Vagina (tissue), 2 donors: ENCODE results near the gene NDUFAF4.

Source experiments
- POLR2A ChIP-seq, 2 donors: fragments of 450-650 bp; IDR thresholded peaks; one replicate each; pipeline ENCODE4 v1.6.1; 2017; ENCODE audit warnings: antibody characterized with exemption in 2 of 2, mild to moderate bottlenecking in 2 of 2, moderate library complexity in 2 of 2
- TF ChIP-seq, protein P1 (sequence below), 3 experiments: fragments of 450-650 bp in 2 of 3; fragments of 200-600 bp in 1 of 3; sonication (generic) in 1 of 3; IDR thresholded peaks; one replicate each; pipeline ENCODE4 v1.5.1; 2017 to 2019; ENCODE audit warnings: antibody characterized with exemption in 3 of 3, mild to moderate bottlenecking in 2 of 3, moderate library complexity in 2 of 3

DNA sequence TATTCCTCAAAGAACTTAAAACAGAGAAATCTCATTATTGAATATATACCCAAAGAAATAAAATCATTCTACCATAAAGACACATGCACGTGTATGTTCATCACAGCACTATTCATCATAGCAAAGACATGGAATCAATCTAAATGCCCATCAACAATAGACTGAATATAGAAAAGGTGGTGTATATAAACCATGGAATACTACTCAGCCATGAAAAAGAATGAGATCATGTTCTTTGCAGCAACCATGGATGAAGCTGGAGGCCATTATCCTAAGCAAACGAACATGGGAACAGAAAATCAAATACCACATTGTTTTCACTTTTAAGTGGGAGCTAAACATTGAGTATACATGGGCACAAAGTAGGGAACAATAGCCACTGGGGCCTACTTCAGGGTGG is 48.1 kb downstream of the NDUFAF4 start:
- TF ChIP-seq, protein P1, sequence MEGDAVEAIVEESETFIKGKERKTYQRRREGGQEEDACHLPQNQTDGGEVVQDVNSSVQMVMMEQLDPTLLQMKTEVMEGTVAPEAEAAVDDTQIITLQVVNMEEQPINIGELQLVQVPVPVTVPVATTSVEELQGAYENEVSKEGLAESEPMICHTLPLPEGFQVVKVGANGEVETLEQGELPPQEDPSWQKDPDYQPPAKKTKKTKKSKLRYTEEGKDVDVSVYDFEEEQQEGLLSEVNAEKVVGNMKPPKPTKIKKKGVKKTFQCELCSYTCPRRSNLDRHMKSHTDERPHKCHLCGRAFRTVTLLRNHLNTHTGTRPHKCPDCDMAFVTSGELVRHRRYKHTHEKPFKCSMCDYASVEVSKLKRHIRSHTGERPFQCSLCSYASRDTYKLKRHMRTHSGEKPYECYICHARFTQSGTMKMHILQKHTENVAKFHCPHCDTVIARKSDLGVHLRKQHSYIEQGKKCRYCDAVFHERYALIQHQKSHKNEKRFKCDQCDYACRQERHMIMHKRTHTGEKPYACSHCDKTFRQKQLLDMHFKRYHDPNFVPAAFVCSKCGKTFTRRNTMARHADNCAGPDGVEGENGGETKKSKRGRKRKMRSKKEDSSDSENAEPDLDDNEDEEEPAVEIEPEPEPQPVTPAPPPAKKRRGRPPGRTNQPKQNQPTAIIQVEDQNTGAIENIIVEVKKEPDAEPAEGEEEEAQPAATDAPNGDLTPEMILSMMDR (IDR thresholded peaks at IDR 0.05) = no peak
- no peak for TF ChIP-seq POLR2A (IDR thresholded peaks at IDR 0.05)
